ENCODE results near the gene JAG1.

JAG1 gene

GRCh38 chr20:10668677-10669368, 5.0 kb downstream of the JAG1 start:
- no peak for DNase-seq (ENCODE audit: low read depth in 2 of 2, low spot score in 1 of 2)

- no peak for DNase-seq (ENCODE audit: low read depth in 2 of 2, low spot score in 1 of 2)
These were observed 6.1 kb downstream of the JAG1 start for GRCh38 chr20:10667560-10668167.

DNA sequence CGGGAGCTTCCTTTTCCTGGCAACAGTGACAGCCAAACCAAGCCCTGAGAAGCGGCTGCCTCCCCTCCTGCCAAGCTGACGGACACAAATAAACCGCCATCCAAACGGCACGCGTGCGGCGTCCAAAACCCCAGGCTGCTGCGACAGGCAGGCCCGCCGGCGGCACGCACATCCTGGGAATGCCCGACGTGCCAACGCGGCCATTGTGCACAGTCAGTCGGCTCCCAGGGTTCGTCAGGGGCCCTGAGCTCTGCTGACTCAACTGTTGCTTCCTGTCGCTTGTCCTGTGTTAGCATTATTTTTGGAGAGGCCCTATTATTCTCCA, 6.8 kb downstream of the JAG1 start:
- DNase-seq (ENCODE audit: low read depth in 2 of 2, low spot score in 1 of 2): no peak

DNA sequence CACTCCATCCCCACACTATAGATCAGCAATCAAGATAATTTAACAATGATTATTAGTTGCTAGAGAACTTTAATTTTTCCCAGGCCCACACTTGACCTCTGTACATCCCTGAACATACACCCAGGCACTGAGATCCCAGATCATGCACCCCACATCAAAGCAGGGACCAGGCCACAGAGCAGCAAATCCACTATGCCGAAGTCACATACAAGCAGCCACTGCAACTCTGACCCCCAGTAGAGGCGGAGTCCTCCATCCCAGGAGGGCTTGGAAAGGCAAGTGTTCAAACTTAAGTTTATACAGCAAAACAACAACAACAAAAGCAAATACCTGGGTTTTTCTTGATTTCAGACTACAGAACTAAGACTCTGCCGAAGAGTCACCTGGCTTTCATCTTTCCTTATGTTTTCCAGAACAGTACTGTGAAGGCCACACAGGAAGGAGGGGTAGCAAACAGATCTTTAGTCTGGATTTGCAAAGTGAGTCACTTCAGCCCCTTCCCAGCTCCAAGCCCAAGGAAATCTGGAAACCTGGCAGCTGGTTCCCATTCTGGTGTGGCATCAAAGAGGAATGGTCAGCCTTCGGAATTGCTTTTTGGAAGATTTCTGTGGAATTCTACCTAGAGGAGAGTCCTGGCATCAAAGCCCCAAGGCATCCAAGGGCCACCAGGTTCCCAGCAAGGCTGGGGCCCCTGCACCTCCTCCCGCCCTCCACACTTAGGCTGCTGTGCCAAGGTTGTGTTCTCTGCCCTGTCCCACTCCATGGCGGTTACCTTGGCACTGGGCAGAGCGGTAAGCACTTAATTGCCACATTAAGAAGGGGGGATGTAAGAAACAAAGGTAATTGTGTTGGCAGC, 7.3 kb downstream of the JAG1 start:
- no peak for DNase-seq (ENCODE audit: low read depth in 2 of 2, low spot score in 1 of 2)

DNA sequence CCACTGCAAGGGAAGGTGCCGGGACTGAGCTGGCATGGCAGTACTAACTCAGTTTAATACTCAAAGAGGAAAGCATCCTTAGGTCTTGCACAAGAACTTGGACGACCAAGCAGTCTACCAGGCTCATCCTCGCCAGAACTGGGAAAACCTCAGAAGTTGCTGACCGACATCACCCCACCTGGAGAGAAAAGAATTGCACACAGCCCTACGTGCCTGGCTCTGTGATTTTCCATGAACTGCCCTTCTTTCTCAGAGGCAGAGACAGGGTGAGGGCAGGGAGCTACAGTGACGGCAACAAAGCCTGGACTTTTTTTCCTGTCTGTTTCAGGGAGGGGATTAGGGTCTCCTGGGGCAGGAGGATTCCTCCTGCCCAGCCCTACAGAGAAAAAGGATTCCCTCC, 8.0 kb downstream of the JAG1 start:
- DNase-seq (ENCODE audit: low read depth in 2 of 2, low spot score in 1 of 2): no peak

DNA sequence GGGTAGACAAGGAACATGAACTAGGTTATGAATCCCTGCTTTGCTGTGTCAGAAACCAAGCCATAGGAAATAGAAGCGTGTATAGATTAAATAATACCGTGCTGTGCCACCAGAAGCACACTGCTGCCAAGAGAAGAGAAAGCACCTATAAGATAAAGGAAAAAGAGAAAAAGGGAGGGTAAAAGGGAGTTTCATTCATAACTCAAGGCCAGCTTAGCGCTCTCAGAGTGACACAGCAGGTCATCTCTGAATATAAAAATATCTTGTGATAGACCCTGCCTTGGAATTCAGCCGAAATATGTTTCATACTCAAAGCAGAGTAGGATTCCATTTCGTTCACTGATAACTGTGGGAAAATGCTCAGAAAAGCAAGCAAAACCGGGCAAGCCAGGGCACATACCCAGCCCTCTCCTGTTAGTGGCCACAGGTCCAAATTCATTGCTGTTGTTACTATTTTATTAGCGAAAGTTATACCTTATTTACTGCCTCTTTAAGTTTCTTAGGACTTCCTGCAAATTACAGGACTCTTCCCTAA, 8.7 kb downstream of the JAG1 start:
- DNase-seq (ENCODE audit: low read depth in 2 of 2, low spot score in 1 of 2): no peak

DNA sequence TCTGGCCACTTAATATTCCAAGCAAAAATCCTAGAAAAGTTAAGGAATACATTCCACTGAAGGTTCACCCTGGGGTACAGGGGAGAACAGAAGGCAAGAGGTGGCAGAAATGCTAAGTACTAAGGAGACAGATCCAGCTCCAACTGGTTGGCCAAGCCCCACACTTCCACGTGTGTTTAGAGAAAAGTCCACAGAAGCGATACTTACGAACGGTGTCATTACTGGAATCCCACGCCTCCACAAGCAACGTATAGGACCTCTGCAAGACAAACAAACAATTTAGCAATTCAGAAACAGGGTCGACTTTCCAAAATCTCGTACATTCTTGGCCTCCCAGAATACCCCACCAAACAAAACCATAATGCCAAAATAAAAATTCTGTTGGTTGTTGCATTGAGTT, 10.0 kb downstream of the JAG1 start:
- no peak for DNase-seq (ENCODE audit: low read depth in 2 of 2, low spot score in 1 of 2)

GRCh38 chr20:10662661-10663458, 10.9 kb downstream of the JAG1 start:
- DNase-seq (ENCODE audit: low read depth in 2 of 2, low spot score in 1 of 2): no peak

DNA sequence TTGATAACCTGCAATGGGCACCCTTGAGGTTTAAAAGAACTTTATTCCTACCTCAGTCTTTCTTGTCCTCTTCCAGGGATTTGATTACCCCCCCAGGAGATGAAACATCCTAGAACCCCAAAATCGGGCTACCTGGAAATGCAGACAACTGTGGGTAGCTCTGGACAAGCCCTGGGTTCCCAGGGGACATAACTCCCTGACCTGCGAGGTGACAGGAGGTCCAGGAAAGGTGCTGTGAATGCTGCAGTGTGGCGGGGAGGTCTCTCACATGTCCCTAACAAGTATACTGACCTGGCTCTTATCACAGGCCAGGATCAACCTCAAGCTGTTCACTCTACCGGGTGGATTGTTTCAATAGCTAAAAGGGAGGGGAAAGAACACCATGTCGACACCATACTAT, 11.6 kb downstream of the JAG1 start:
- no peak for DNase-seq (ENCODE audit: low read depth in 2 of 2, low spot score in 1 of 2)

- DNase-seq (ENCODE audit: low read depth in 2 of 2, low spot score in 1 of 2): no peak
These were observed 12.5 kb downstream of the JAG1 start for GRCh38 chr20:10661261-10661660.

GRCh38 chr20:10660661-10661060, 13.1 kb downstream of the JAG1 start:
- no peak for DNase-seq (ENCODE audit: low read depth in 2 of 2, low spot score in 1 of 2)

GRCh38 chr20:10659651-10660601, 13.9 kb downstream of the JAG1 start:
- DNase-seq (ENCODE audit: low read depth in 2 of 2, low spot score in 1 of 2): no peak

GRCh38 chr20:10658876-10659632, 14.7 kb downstream of the JAG1 start:
- no peak for DNase-seq (ENCODE audit: low read depth in 2 of 2, low spot score in 1 of 2)

DNA sequence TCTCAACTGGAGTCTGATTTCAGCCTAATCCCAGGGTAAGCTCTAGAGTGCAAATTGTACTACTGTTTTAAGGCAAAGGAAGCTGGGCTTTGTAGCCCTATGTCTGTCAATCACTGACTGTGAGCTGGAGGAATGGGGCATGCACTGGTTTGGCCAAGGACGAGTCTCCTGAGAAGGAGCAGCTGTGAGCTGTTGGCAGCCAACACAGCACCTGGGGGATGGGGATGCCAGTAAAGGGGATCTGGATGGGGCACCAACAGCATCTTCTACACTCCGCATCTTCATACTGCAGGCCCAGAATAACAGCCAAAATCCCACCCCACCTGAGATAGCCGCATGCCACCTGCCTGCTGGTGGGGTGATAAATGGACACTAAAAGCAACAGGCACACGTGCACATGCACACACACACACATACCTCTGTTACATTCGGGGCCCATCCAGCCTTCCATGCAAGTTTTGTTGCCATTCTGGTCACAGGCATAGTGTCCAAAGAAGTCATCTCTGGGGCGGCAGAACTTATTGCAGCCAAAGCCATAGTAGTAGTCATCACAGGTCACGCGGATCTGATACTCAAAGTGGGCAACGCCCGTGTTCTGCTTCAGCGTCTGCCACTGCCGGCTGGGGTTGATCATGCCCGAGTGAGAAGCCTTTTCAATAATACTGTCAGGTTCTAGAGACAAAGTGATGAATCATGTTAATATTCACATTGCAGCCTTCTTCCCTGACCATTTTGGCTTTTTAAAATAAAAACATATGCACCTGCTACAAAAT, 15.6 kb downstream of the JAG1 start:
- DNase-seq (ENCODE audit: low read depth in 2 of 2, low spot score in 1 of 2): no peak

GRCh38 chr20:10657453-10657852, 16.3 kb downstream of the JAG1 start:
- no peak for DNase-seq (ENCODE audit: low read depth in 2 of 2, low spot score in 1 of 2)

DNA sequence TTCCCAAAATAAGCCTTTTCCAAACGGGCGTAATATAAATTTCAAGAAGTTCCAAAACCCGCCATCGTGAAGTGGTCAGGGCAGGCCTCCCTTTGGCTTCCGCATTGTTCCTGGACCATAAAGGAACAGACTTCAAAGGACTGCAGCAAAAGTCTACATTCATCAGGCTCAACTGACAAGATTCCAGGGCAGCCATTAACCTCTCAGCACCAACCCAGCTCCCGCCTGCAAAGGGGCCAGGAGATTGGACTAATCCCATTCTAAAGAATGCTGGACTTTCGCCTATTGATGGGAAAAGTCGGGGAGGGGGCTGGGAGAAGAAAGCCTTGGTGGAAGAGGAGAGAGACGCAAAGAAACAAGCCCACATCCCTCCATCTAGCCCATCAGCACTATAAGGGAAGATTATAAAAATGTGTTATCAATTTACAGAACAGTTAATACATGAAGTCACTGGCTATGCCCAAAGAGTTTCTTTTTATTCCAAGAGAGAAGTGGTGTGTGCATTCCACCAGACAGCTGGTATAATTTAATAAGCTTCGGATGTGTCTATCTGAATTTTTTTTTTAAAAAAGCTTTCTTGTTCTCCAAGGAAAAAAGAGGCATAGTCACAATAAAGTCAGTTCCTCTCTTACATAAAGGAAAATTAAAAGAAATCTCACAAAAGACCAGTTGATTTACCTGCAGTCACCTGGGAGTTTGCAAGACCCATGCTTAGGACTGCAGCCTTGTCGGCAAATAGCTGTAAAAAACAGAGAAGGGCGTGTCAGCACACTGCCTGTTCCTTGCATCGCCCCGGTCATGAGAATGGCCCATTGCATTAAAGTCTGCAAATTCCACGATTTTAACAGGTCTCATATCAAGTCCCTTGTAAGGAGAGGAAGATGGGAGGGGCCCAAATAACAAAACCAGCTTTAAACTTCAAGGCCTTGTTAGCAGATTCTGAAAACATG, 17.8 kb downstream of the JAG1 start:
- no peak for DNase-seq (ENCODE audit: low read depth in 2 of 2, low spot score in 1 of 2)

GRCh38 chr20:10654630-10655029, 19.2 kb downstream of the JAG1 start:
- DNase-seq (ENCODE audit: low read depth in 2 of 2, low spot score in 1 of 2): no peak

- no peak for DNase-seq (ENCODE audit: low read depth in 2 of 2, low spot score in 1 of 2)
These were observed 19.6 kb downstream of the JAG1 start for GRCh38 chr20:10654250-10654610.
